ENCODE results near the gene RABGGTA.

DNA sequence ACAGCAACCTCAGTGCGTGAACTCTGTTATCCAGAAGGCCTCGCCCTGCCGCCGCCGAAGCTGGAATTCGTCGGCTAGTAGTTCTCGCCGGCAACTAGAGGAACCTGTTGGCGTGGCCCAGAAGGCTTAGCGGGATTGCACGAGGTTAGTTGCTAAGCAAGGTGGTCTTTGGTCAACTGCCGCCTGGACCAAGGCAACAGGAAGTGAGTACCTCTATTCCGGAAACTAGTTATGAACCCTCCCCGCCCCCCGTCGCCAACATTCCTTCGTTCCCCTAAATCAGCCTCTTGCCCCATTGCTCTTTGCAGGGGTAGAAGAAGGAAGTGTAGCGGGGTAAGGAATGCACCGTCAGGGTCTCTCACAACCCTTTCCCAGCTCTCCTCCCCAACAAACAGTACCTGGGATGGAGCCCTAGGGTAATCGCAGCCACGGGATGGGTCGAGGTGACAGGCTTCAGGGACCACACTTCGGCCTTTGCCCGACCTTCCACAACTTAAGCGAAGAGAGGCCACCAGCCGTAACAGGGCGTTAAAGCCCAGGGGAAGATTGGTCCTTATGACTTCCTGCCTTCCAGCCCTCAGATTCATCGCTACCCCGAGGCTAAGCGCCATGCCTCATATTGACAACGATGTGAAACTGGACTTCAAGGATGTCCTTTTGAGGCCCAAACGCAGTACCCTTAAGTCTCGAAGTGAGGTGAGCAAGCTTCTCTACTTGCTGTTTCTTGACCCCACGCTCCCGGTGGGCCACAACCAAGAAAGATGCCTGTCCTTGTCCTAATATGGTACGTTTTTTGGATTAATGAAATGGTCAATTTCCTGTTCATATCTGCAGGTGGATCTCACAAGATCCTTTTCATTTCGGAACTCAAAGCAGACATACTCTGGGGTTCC, 38.5 kb downstream of the RABGGTA start, which contains the start of gene GMPR2:
- TF ChIP-seq EZH2 (IDR thresholded peaks at IDR 0.05; ENCODE audit: insufficient read depth, poor library complexity, severe bottlenecking) (no peak), EZH2phosphoT487 (IDR thresholded peaks at IDR 0.05; ENCODE audit: insufficient read depth, low read depth) (no peak)

Data from GM23248 (cell line).